ENCODE data around the gene SEC14L6.
A peak's percentile ranks its signal among the peaks of the same experiment; 100 is the strongest.

Gene SEC14L6

DNA sequence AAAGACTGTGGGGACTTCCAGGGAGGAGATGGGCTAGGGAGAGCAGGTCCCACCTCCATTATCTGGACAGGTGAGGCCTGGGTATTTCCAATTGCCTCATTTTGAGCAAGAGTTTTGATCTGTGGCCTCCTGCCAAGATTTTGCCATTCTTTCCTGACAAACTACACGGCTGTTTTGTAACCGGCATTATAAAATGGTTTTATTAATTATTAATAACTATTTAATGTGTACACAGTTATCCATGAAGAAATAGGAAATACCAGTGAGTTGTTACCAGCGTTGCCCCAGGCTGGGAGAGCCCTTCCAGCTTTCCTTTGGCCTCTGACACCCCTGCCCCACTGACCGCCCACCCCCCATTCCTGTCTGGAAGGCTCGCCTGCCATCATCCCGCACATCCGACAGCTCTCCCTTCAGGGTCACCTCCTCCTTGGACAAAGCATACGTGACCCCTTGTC is 59.9 kb downstream of the SEC14L6 start:
- no peak overlapping the region for H3K4me3 ChIP-seq (ENCODE audit: control insufficient read depth, low read depth, low read length)
- no peak for DNase-seq (ENCODE audit: low read depth)
- TF ChIP-seq, protein P1, sequence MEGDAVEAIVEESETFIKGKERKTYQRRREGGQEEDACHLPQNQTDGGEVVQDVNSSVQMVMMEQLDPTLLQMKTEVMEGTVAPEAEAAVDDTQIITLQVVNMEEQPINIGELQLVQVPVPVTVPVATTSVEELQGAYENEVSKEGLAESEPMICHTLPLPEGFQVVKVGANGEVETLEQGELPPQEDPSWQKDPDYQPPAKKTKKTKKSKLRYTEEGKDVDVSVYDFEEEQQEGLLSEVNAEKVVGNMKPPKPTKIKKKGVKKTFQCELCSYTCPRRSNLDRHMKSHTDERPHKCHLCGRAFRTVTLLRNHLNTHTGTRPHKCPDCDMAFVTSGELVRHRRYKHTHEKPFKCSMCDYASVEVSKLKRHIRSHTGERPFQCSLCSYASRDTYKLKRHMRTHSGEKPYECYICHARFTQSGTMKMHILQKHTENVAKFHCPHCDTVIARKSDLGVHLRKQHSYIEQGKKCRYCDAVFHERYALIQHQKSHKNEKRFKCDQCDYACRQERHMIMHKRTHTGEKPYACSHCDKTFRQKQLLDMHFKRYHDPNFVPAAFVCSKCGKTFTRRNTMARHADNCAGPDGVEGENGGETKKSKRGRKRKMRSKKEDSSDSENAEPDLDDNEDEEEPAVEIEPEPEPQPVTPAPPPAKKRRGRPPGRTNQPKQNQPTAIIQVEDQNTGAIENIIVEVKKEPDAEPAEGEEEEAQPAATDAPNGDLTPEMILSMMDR (conservative IDR thresholded peaks at IDR 0.05; ENCODE audit: control insufficient read depth, insufficient read depth, low read depth, low read length): no peak

DNA sequence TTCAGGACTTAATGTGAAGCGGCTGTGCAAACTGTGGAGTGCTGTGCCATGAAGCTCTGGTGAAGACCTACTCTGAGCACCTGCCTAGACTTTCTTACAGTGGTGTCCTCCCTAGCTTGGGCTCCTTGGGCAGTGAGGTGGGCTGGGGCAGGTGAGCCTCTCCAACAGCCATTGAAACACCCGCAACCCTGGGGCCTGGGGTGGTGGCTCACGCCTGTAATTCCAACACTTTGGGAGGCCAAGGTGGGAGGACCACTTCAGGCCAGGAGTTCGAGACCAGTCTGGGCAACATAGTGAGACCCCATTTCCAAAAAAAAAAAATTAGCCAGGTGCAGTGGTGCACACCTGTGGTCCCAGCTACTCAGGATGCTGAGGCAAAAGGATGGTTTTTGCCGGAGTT is 60.4 kb downstream of the SEC14L6 start:
- no peak overlapping the region for H3K4me3 ChIP-seq (ENCODE audit: control insufficient read depth, low read depth, low read length)
- TF ChIP-seq, protein P1 (conservative IDR thresholded peaks at IDR 0.05; ENCODE audit: control insufficient read depth, insufficient read depth, low read depth, low read length): no peak
- DNase-seq (ENCODE audit: low read depth): no peak

DNA sequence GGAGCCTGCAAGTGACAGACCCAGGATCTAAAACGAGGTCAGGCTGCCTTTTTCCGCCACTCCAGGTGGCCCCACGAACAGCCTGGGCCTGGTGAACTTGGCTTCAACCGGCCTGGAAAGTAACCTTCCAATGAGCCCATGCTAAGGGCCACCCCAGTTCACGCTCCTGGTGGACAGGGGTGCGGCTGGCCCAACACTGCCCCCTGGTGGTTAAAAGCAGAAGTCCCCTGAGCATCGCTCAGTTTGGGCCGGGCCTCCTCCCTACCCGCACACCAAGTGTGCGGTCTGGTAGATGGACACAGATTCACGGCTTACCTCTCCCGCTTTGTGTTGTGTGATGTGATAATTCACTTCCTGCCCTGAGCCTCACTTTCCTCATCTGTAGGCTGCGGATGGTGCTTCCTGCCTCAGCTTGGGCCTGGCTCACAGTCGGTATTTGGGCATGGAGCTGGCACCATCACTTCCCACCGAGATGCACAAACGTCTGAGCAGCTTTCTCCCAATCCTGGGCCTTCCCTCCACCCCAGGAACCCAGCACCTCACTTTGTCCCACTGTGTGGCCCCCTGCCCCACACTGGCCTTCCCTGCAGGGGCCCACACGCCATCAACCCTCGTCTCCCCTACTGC is 61.1 kb downstream of the SEC14L6 start:
- peak; percentile 48 for DNase-seq (ENCODE audit: low read depth)
- TF ChIP-seq, protein P1 (conservative IDR thresholded peaks at IDR 0.05; ENCODE audit: control insufficient read depth, insufficient read depth, low read depth, low read length): peak; percentile 91
- no peak overlapping the region for H3K4me3 ChIP-seq (ENCODE audit: control insufficient read depth, low read depth, low read length)

DNA sequence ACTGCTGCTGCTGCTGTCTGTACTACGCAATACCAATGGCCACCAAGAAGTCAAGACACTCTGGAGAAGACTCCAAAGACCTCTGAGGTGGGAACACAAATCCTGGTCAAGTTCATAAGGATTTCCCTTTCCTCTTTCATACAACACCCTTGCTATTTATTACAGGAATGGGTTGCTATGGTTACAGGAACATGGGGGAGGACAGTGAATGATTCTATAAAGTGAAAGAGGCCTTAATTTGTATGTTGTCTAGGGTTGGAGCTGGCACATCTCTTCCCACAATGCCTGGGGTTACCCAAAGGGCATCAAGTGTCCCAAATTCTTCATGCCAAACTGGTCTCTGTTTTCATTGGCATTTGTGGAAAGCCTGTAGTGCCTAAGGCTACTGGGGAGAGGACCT is 63.4 kb downstream of the SEC14L6 start:
- DNase-seq (ENCODE audit: low read depth): no peak
- TF ChIP-seq, protein P1 (conservative IDR thresholded peaks at IDR 0.05; ENCODE audit: control insufficient read depth, insufficient read depth, low read depth, low read length): no peak
- H3K4me3 ChIP-seq (ENCODE audit: control insufficient read depth, low read depth, low read length): no peak overlapping the region

DNA sequence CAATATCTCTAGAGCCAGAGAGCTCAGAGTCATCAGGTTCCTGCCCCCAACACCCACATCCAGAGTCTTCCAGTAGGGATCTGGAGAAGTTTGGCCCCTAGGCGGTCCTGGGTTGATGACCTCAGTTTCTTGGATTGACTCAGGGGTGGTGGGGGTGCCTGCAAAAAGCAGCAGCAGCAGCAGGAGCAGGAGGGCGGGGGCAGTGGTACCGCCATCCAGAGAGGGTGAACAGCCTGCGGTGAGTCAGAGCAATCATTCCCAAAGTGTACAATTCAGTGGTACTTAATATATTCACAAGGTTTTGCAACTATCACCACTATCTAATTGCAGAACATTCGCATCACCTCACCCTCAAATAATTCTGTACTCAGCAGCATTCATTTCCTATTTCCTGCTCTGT is 64.8 kb downstream of the SEC14L6 start:
- H3K4me3 ChIP-seq (ENCODE audit: control insufficient read depth, low read depth, low read length): no peak overlapping the region
- TF ChIP-seq, protein P1 (conservative IDR thresholded peaks at IDR 0.05; ENCODE audit: control insufficient read depth, insufficient read depth, low read depth, low read length): no peak
- DNase-seq (ENCODE audit: low read depth): peak; percentile 61

DNA sequence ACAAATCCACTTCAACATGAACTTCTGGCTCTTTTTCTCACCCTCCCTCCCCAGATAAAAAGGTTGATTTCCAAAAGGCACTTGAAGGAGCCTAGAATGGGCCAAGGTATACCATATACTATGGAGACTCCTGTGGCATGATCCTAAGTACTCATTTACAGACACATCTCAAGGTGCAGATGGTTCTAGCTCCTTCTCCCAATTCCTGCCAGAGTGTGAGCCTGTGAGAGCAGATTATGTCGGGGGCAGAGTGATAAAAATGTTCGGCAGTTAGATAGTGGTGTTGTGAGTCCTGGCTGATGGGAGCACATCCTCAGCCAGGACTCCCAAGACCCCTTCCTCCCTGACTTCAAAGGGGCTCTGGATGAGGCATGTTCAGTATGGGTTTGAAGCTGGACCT is 66.6 kb downstream of the SEC14L6 start:
- no peak overlapping the region for H3K4me3 ChIP-seq (ENCODE audit: control insufficient read depth, low read depth, low read length)
- TF ChIP-seq, protein P1 (conservative IDR thresholded peaks at IDR 0.05; ENCODE audit: control insufficient read depth, insufficient read depth, low read depth, low read length): no peak
- no peak for DNase-seq (ENCODE audit: low read depth)
